ENCODE measurements around the gene MPZL1. TPM values are rescaled to one million over a fixed set of nuclear protein-coding genes. Genes with fewer than 3 reads are reported as not detected.

Gene MPZL1
- total RNA-seq: 81.4 and 86.8 TPM in 2 replicates
- 105 and 158 TPM in 2 replicates for polyA plus RNA-seq
- polyA plus RNA-seq (2012): 93.6 and 132 TPM in 2 replicates
- 43.0 and 45.3 TPM in 2 replicates for polyA minus RNA-seq (ENCODE audit: low replicate concordance)

DNA sequence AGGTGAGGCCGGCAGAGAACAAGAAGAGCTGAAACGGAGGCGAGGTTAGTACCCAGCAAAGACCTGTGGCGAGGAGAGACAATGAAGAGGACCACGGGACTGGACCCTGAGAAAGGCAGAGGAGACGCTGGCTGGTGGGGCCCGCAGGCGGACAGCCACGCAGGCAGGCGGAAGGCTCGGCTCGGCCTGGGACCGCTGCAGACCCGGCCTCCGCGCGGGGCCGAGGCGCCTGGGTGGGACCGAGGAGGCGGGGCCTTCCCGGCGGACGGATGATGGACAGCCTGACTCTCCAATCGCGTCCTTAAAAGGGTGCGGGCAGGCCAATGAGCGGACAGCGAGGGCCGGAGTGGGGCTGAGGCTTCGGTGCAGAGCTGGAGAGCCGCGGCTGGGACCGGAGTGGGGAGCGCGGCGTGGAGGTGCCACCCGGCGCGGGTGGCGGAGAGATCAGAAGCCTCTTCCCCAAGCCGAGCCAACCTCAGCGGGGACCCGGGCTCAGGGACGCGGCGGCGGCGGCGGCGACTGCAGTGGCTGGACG, at the start of gene MPZL1:
Gene MPZL1, plus strand, starts transcription at position 366 of the 535 bp plus-strand sequence. CDS start 170 bp downstream, outside the sequence.
- Histone ChIP-seq H3K9ac (ENCODE audit: insufficient read depth, low read length) (peak within 1 kb of the TSS; percentile 76), H3K4me2 (ENCODE audit: extremely low read depth, insufficient read depth, low read length) (peak within 1 kb of the TSS; percentile 88), H4K20me1 (ENCODE audit: control insufficient read depth, extremely low read depth, insufficient read depth, low read length) (no peaks in the 10 kb centered on the region), H3K36me3 (ENCODE audit: control insufficient read depth, insufficient read depth, low read length) (no peaks in the 10 kb centered on the region), H3K4me1 (ENCODE audit: control insufficient read depth, extremely low read depth, insufficient read depth, low read length) (peaks cover 2% of the 10 kb centered on the region), H3K4me3 (replicated peaks in 1 of 4; ENCODE audit: control extremely low read depth in 1 of 4, insufficient read depth in 1 of 4, low read depth in 3 of 4, low read length in 4 of 4) (peak within 1 kb of the TSS; percentile 71 to 88 (median 73)), H3K9me3 (ENCODE audit: control insufficient read depth, insufficient read depth, low read depth, low read length) (no peaks in the 10 kb centered on the region), H3K27ac (ENCODE audit: insufficient read depth, low read length) (peak within 1 kb of the TSS; percentile 83), H3K27me3 (ENCODE audit: control insufficient read depth, insufficient read depth, low read length) (no peaks in the 10 kb centered on the region), H3K79me2 (ENCODE audit: control insufficient read depth, insufficient read depth, low read length) (peaks cover 43% of the 10 kb centered on the region), H2AFZ (ENCODE audit: low read length) (peak within 1 kb of the TSS; percentile 96)
- peak; percentile 95 to 99 for DNase-seq (ENCODE audit: low read depth in 2 of 2)
- TF ChIP-seq, protein P1, sequence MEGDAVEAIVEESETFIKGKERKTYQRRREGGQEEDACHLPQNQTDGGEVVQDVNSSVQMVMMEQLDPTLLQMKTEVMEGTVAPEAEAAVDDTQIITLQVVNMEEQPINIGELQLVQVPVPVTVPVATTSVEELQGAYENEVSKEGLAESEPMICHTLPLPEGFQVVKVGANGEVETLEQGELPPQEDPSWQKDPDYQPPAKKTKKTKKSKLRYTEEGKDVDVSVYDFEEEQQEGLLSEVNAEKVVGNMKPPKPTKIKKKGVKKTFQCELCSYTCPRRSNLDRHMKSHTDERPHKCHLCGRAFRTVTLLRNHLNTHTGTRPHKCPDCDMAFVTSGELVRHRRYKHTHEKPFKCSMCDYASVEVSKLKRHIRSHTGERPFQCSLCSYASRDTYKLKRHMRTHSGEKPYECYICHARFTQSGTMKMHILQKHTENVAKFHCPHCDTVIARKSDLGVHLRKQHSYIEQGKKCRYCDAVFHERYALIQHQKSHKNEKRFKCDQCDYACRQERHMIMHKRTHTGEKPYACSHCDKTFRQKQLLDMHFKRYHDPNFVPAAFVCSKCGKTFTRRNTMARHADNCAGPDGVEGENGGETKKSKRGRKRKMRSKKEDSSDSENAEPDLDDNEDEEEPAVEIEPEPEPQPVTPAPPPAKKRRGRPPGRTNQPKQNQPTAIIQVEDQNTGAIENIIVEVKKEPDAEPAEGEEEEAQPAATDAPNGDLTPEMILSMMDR (conservative IDR thresholded peaks at IDR 0.05 in 1 of 2, IDR thresholded peaks at IDR 0.05 in 1 of 2; ENCODE audit: low read depth in 1 of 2, low read length in 2 of 2): no peak
- no peak for TF ChIP-seq EZH2 (IDR thresholded peaks at IDR 0.05; ENCODE audit: low read length, missing control alignments)

DNA sequence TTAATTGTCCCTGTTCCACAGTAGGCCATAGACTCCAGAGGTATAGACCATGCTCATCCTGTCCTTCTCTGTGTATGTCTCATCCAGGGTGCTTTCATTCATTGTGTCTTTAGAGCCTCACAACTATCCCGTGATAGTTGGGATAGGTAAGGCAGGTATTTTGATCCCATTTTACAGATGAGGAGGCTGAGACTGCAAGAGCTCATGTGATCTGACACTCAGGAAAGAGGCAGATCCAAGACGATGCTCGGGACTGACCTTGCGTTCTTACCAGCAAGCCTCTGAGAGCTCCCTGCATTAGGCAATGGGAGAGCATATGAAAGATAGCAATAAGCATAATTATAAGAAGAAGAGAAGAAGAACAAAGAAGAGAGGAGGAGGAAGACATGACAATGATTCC, 49.0 kb upstream of the MPZL1 start:
- Histone ChIP-seq H3K9ac (ENCODE audit: insufficient read depth, low read length) (no peak overlapping the region), H3K36me3 (ENCODE audit: control insufficient read depth, insufficient read depth, low read length) (no peaks in the 10 kb centered on the region), H3K27me3 (ENCODE audit: control insufficient read depth, insufficient read depth, low read length) (peaks cover 6% of the 10 kb centered on the region), H3K79me2 (ENCODE audit: control insufficient read depth, insufficient read depth, low read length) (no peaks in the 10 kb centered on the region), H2AFZ (ENCODE audit: low read length) (no peak overlapping the region), H3K9me3 (ENCODE audit: control insufficient read depth, insufficient read depth, low read depth, low read length) (no peaks in the 10 kb centered on the region), H4K20me1 (ENCODE audit: control insufficient read depth, extremely low read depth, insufficient read depth, low read length) (no peaks in the 10 kb centered on the region), H3K4me1 (ENCODE audit: control insufficient read depth, extremely low read depth, insufficient read depth, low read length) (no peaks in the 10 kb centered on the region), H3K4me3 (replicated peaks in 1 of 4; ENCODE audit: control extremely low read depth in 1 of 4, insufficient read depth in 1 of 4, low read depth in 3 of 4, low read length in 4 of 4) (no peak overlapping the region), H3K27ac (ENCODE audit: insufficient read depth, low read length) (no peak overlapping the region), H3K4me2 (ENCODE audit: extremely low read depth, insufficient read depth, low read length) (no peak overlapping the region)
- TF ChIP-seq, protein P1 (conservative IDR thresholded peaks at IDR 0.05 in 1 of 2, IDR thresholded peaks at IDR 0.05 in 1 of 2; ENCODE audit: low read depth in 1 of 2, low read length in 2 of 2): no peak
- no peak for TF ChIP-seq EZH2 (IDR thresholded peaks at IDR 0.05; ENCODE audit: low read length, missing control alignments)
- no peak for DNase-seq (ENCODE audit: low read depth in 2 of 2)

DNA sequence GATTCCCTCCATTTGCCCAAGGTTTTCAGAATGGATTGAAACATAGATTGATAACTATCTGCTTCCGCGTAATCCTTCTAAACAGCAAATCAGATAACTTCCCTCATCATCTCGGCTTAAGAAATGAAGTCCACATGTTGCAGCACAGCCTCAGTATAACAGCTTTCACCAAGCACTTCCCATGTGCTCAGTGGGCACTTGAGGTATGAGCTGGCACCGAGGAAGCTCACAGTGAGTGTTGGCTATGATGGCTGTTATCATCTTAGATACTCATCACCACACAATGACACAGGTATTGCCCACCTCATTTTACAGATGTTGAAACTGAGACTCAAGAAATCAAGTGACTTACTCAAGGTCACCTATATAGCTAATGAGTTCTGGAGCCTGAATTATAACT, 48.5 kb upstream of the MPZL1 start:
- H3K79me2 ChIP-seq (ENCODE audit: control insufficient read depth, insufficient read depth, low read length): no peaks in the 10 kb centered on the region
- TF ChIP-seq, protein P1 (conservative IDR thresholded peaks at IDR 0.05 in 1 of 2, IDR thresholded peaks at IDR 0.05 in 1 of 2; ENCODE audit: low read depth in 1 of 2, low read length in 2 of 2): no peak
- TF ChIP-seq EZH2 (IDR thresholded peaks at IDR 0.05; ENCODE audit: low read length, missing control alignments): no peak
- H3K4me3 ChIP-seq (replicated peaks in 1 of 4; ENCODE audit: control extremely low read depth in 1 of 4, insufficient read depth in 1 of 4, low read depth in 3 of 4, low read length in 4 of 4): no peak overlapping the region
- no peaks in the 10 kb centered on the region for H3K36me3 ChIP-seq (ENCODE audit: control insufficient read depth, insufficient read depth, low read length)
- no peak for DNase-seq (ENCODE audit: low read depth in 2 of 2)
- no peaks in the 10 kb centered on the region for H3K4me1 ChIP-seq (ENCODE audit: control insufficient read depth, extremely low read depth, insufficient read depth, low read length)
- no peak overlapping the region for H2AFZ ChIP-seq (ENCODE audit: low read length)
- H3K27me3 ChIP-seq (ENCODE audit: control insufficient read depth, insufficient read depth, low read length): peaks cover 6% of the 10 kb centered on the region
- no peak overlapping the region for H3K9ac ChIP-seq (ENCODE audit: insufficient read depth, low read length)
- no peaks in the 10 kb centered on the region for H3K9me3 ChIP-seq (ENCODE audit: control insufficient read depth, insufficient read depth, low read depth, low read length)
- H4K20me1 ChIP-seq (ENCODE audit: control insufficient read depth, extremely low read depth, insufficient read depth, low read length): no peaks in the 10 kb centered on the region
- no peak overlapping the region for H3K4me2 ChIP-seq (ENCODE audit: extremely low read depth, insufficient read depth, low read length)
- H3K27ac ChIP-seq (ENCODE audit: insufficient read depth, low read length): no peak overlapping the region
